ENCODE results near the gene DMC1. TPM values are rescaled to one million over a fixed set of nuclear protein-coding genes. Genes with fewer than 3 reads are reported as not detected.
A peak's percentile ranks its signal among the peaks of the same experiment; 100 is the strongest.

The DMC1 gene
- total and polyA plus RNA-seq, 9 of the 15 experiments (the other 6 are each of a cell fraction or from before 2014, with no cell fraction given) = 5.5 to 55.5 (median 9.8) TPM

GRCh38 chr22:38505541-38506117 lies 64.4 kb downstream of the DMC1 start (continued):
- no peak for TF ChIP-seq CHAMP1 (IDR thresholded peaks at IDR 0.05)
- TF ChIP-seq NEUROD1 (IDR thresholded peaks at IDR 0.05; ENCODE audit: borderline replicate concordance, low read depth, low read length, partially characterized antibody) = no peak
- TF ChIP-seq, protein P1, sequence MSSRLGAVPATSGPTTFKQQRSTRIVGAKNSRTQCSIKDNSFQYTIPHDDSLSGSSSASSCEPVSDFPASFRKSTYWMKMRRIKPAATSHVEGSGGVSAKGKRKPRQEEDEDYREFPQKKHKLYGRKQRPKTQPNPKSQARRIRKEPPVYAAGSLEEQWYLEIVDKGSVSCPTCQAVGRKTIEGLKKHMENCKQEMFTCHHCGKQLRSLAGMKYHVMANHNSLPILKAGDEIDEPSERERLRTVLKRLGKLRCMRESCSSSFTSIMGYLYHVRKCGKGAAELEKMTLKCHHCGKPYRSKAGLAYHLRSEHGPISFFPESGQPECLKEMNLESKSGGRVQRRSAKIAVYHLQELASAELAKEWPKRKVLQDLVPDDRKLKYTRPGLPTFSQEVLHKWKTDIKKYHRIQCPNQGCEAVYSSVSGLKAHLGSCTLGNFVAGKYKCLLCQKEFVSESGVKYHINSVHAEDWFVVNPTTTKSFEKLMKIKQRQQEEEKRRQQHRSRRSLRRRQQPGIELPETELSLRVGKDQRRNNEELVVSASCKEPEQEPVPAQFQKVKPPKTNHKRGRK (tag; IDR thresholded peaks at IDR 0.05) = no peak
- no peak for TF ChIP-seq DMBX1 (CRISPR knock-in tag; IDR thresholded peaks at IDR 0.05; ENCODE audit: borderline replicate concordance)
- no peak for TF ChIP-seq USF1 (CRISPR knock-in tag; IDR thresholded peaks at IDR 0.05)
- peak in 1 of 2 experiments; percentile 58; a peak in 1 of 4 replicates for TF ChIP-seq SIN3A (IDR thresholded peaks at IDR 0.05; ENCODE audit: borderline replicate concordance in 2 of 2, control insufficient read depth in 1 of 2, low read depth in 2 of 2, low read length in 2 of 2)
- TF ChIP-seq FUS (optimal IDR thresholded peaks at IDR 0.05; ENCODE audit: low read depth, low read length) = peak; percentile 53
- no peak for TF ChIP-seq ETV1 (tag; conservative IDR thresholded peaks at IDR 0.05; ENCODE audit: low read depth)
- TF ChIP-seq XRCC5 (IDR thresholded peaks at IDR 0.05; ENCODE audit: low read depth, low read length) = no peak
- no peak for TF ChIP-seq IRF1 (CRISPR knock-in tag; IDR thresholded peaks at IDR 0.05; ENCODE audit: borderline replicate concordance)
- no peak for TF ChIP-seq AFF1 (IDR thresholded peaks at IDR 0.05; ENCODE audit: low read depth in 1 of 2, partially characterized antibody in 2 of 2)
- TF ChIP-seq, protein P2, sequence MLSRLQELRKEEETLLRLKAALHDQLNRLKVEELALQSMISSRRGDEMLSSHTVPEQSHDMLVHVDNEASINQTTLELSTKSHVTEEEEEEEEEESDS (CRISPR knock-in tag; IDR thresholded peaks at IDR 0.05) = no peak
- TF ChIP-seq, protein P3, sequence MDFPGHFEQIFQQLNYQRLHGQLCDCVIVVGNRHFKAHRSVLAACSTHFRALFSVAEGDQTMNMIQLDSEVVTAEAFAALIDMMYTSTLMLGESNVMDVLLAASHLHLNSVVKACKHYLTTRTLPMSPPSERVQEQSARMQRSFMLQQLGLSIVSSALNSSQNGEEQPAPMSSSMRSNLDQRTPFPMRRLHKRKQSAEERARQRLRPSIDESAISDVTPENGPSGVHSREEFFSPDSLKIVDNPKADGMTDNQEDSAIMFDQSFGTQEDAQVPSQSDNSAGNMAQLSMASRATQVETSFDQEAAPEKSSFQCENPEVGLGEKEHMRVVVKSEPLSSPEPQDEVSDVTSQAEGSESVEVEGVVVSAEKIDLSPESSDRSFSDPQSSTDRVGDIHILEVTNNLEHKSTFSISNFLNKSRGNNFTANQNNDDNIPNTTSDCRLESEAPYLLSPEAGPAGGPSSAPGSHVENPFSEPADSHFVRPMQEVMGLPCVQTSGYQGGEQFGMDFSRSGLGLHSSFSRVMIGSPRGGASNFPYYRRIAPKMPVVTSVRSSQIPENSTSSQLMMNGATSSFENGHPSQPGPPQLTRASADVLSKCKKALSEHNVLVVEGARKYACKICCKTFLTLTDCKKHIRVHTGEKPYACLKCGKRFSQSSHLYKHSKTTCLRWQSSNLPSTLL (IDR thresholded peaks at IDR 0.05) = no peak
- no peak for TF ChIP-seq KLF10 (CRISPR knock-in tag; IDR thresholded peaks at IDR 0.05)

Data from K562 (cell line).